Measurements from ENCODE around the gene RESP18.
A peak's percentile ranks its signal among the peaks of the same experiment; 100 is the strongest.

DNA sequence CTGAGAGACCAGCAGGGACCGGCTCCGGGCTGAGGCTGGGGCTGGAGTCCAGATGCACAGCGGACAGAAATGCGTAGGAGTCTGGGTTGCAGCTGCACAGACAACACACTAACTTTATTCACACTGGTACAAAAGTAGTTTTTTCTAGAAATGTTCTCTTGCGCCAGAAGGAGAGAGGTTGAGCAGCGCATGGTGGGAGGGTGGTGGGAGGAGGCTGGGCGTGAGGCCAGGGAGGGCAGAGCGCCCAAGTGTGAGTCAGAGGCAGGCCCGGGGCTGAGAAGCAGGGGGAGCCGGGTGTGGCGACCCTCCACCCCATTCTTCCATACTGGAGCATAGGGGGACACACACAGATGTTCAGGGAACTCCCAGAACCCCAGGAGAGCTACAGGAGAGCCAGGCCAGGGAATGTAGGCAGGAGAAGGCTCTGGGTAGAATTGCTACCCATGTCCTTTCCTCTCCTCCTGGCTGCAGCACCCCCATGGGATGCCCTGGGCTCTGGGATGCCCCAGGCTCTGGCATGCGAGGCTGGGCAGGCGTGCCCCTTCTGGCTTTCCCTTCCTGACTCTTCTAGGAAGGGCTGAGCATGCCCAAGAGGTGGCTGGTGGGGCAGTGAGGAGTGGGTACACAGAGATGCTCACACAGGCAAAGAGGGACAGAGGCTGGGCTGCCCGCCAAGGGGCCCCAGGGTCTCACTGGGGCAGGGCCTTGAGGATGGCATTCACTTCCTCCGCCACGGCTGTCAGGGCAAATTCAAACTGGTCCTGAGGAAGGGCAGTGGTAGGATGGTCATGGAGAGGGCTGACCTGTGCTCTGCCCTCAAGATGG lies 42.8 kb downstream of the RESP18 start:
- TF ChIP-seq, protein P1, sequence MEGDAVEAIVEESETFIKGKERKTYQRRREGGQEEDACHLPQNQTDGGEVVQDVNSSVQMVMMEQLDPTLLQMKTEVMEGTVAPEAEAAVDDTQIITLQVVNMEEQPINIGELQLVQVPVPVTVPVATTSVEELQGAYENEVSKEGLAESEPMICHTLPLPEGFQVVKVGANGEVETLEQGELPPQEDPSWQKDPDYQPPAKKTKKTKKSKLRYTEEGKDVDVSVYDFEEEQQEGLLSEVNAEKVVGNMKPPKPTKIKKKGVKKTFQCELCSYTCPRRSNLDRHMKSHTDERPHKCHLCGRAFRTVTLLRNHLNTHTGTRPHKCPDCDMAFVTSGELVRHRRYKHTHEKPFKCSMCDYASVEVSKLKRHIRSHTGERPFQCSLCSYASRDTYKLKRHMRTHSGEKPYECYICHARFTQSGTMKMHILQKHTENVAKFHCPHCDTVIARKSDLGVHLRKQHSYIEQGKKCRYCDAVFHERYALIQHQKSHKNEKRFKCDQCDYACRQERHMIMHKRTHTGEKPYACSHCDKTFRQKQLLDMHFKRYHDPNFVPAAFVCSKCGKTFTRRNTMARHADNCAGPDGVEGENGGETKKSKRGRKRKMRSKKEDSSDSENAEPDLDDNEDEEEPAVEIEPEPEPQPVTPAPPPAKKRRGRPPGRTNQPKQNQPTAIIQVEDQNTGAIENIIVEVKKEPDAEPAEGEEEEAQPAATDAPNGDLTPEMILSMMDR (IDR thresholded peaks at IDR 0.05), result no peak
- TF ChIP-seq POLR2A (IDR thresholded peaks at IDR 0.05), result no peak
- peak in 1 of 4 donors; percentile 52 for TF ChIP-seq EP300 (IDR thresholded peaks at IDR 0.05)

Data from sigmoid colon (tissue), 4 donors.